Measurements from ENCODE around the gene ANTXR2. TPM values are rescaled to one million over a fixed set of nuclear protein-coding genes. Genes with fewer than 3 reads are reported as not detected.
A peak's percentile ranks its signal among the peaks of the same experiment; 100 is the strongest.

ANTXR2 gene
- total RNA-seq, 1 experiment from 2014 or later, result 7.0 TPM

GRCh38 chr4:79958466-79959264 is 114.4 kb downstream of the ANTXR2 start:
- no TSS peak for BruUV-seq (replicated peaks)
- no peak for TF ChIP-seq CTCF (conservative IDR thresholded peaks at IDR 0.05; ENCODE audit: low read depth, low read length)
- TF ChIP-seq EZH2 (IDR thresholded peaks at IDR 0.05; ENCODE audit: borderline replicate concordance, low read depth, low read length, poor library complexity, severe bottlenecking), result no peak
- Histone ChIP-seq H3K4me3 (ENCODE audit: low read depth, low read length, poor library complexity, severe bottlenecking) (no peak overlapping the region), H3K9me3 (ENCODE audit: low read depth, low read length, poor library complexity, severe bottlenecking) (no peaks in the 10 kb centered on the region), H3K36me3 (ENCODE audit: insufficient read depth, low read length, poor library complexity, severe bottlenecking) (no peaks in the 10 kb centered on the region), H3K27ac (ENCODE audit: low read depth, low read length, poor library complexity, severe bottlenecking) (no peak overlapping the region), H3K4me1 (ENCODE audit: insufficient read depth, low read length, poor library complexity, severe bottlenecking) (peaks cover 8% of the 10 kb centered on the region), H3K27me3 (replicated peaks; ENCODE audit: insufficient read depth, low read depth, low read length, poor library complexity) (no peaks in the 10 kb centered on the region)
- CTCF ChIA-PET, result no interaction called here
- intact Hi-C loops (cut with micrococcal nuclease; ENCODE audit: unreplicated experiment), result no loop called here
- DNase-seq (ENCODE audit: low spot score), result peak; percentile 22
- POLR2A ChIA-PET (ENCODE audit: low non-redundant PET), result no interaction called here

- TF ChIP-seq EZH2 (IDR thresholded peaks at IDR 0.05; ENCODE audit: borderline replicate concordance, low read depth, low read length, poor library complexity, severe bottlenecking) (no peak), CTCF (conservative IDR thresholded peaks at IDR 0.05; ENCODE audit: low read depth, low read length) (no peak)
- no TSS peak for BruUV-seq (replicated peaks)
- Histone ChIP-seq H3K9me3 (ENCODE audit: low read depth, low read length, poor library complexity, severe bottlenecking) (no peaks in the 10 kb centered on the region), H3K4me1 (ENCODE audit: insufficient read depth, low read length, poor library complexity, severe bottlenecking) (no peaks in the 10 kb centered on the region), H3K27ac (ENCODE audit: low read depth, low read length, poor library complexity, severe bottlenecking) (no peak overlapping the region), H3K4me3 (ENCODE audit: low read depth, low read length, poor library complexity, severe bottlenecking) (no peak overlapping the region), H3K36me3 (ENCODE audit: insufficient read depth, low read length, poor library complexity, severe bottlenecking) (no peaks in the 10 kb centered on the region), H3K27me3 (replicated peaks; ENCODE audit: insufficient read depth, low read depth, low read length, poor library complexity) (no peaks in the 10 kb centered on the region)
- no peak for DNase-seq (ENCODE audit: low spot score)
- CTCF ChIA-PET, result no interaction called here
- intact Hi-C loops (cut with micrococcal nuclease; ENCODE audit: unreplicated experiment), result no loop called here
- POLR2A ChIA-PET (ENCODE audit: low non-redundant PET), result no interaction called here
These were observed 123.9 kb downstream of the ANTXR2 start for GRCh38 chr4:79949178-79949577.

- POLR2A ChIA-PET (ENCODE audit: low non-redundant PET), result no interaction called here
- no TSS peak for BruUV-seq (replicated peaks)
These were observed 124.3 kb downstream of the ANTXR2 start for GRCh38 chr4:79948739-79949138.

More at GRCh38 chr4:79948739-79949138, 124.3 kb downstream of the ANTXR2 start:
- no peaks in the 10 kb centered on the region for H3K27me3 ChIP-seq (replicated peaks; ENCODE audit: insufficient read depth, low read depth, low read length, poor library complexity)
- no peaks in the 10 kb centered on the region for H3K36me3 ChIP-seq (ENCODE audit: insufficient read depth, low read length, poor library complexity, severe bottlenecking)
- no peaks in the 10 kb centered on the region for H3K4me1 ChIP-seq (ENCODE audit: insufficient read depth, low read length, poor library complexity, severe bottlenecking)
- H3K27ac ChIP-seq (ENCODE audit: low read depth, low read length, poor library complexity, severe bottlenecking), result no peak overlapping the region
- intact Hi-C loops (cut with micrococcal nuclease; ENCODE audit: unreplicated experiment), result no loop called here
- TF ChIP-seq EZH2 (IDR thresholded peaks at IDR 0.05; ENCODE audit: borderline replicate concordance, low read depth, low read length, poor library complexity, severe bottlenecking) (no peak), CTCF (conservative IDR thresholded peaks at IDR 0.05; ENCODE audit: low read depth, low read length) (no peak)
- no peaks in the 10 kb centered on the region for H3K9me3 ChIP-seq (ENCODE audit: low read depth, low read length, poor library complexity, severe bottlenecking)
- no peak overlapping the region for H3K4me3 ChIP-seq (ENCODE audit: low read depth, low read length, poor library complexity, severe bottlenecking)
- CTCF ChIA-PET, result no interaction called here
- DNase-seq (ENCODE audit: low spot score), result no peak
